GM13977 (cell line): ENCODE data around the gene SPTBN5.
"Not testable (repeated sequence)": the region's sequence is repeated elsewhere in the genome, so short reads cannot be mapped to it uniquely, and the experiment has no call there.

ENCODE experiments used
- DNase-seq: peaks from one replicate; pipeline ENCODE4 v3.0.0; 2012; ENCODE audit warnings: low spot score
- in situ Hi-C: fragments of 300-500 bp; cut with MboI; formaldehyde crosslinking; loops from one replicate; pipeline ENCODE4 v1.12.0; 2022; ENCODE audit warnings: low sequenced_read_pairs, low pct_unique_long_range_greater_than_20kb, mixed read lengths, inconsistent platforms; ENCODE audit not compliant: unreplicated experiment
- TF ChIP-seq, protein P1 (sequence below): IDR thresholded peaks from 2 replicates; pipeline ENCODE4 v1.5.1; 2012; ENCODE audit warnings: mild to moderate bottlenecking, control low read depth; ENCODE audit not compliant: insufficient read depth; ENCODE audit errors: extremely low read depth, missing control alignments

The SPTBN5 gene

GRCh38 chr15:41832875-41833274, 61.0 kb downstream of the SPTBN5 start:
- TF ChIP-seq, protein P1, sequence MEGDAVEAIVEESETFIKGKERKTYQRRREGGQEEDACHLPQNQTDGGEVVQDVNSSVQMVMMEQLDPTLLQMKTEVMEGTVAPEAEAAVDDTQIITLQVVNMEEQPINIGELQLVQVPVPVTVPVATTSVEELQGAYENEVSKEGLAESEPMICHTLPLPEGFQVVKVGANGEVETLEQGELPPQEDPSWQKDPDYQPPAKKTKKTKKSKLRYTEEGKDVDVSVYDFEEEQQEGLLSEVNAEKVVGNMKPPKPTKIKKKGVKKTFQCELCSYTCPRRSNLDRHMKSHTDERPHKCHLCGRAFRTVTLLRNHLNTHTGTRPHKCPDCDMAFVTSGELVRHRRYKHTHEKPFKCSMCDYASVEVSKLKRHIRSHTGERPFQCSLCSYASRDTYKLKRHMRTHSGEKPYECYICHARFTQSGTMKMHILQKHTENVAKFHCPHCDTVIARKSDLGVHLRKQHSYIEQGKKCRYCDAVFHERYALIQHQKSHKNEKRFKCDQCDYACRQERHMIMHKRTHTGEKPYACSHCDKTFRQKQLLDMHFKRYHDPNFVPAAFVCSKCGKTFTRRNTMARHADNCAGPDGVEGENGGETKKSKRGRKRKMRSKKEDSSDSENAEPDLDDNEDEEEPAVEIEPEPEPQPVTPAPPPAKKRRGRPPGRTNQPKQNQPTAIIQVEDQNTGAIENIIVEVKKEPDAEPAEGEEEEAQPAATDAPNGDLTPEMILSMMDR, result no peak
- in situ Hi-C loops, result no loop called here
- no peak for DNase-seq

DNA sequence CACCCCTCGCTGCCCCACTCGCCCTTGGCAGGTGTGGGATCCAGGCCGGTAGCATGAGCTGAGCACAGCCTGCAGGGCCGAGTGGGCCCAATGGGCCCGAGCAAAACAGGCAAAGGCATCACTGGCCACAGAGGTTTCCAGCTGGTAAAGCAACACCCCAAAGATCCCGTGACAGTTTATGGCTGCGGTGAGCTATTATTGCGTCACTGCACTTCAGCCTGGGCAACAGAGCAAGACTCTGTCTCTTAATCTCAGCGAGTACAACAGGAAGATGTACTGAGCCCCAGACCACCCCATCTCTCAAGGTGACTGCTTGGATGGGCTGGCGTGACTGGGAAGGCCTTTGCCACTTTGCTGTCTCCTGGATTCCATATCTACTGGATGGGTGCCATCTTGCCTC, 61.6 kb downstream of the SPTBN5 start:
- DNase-seq, result no peak
- TF ChIP-seq, protein P1, result no peak
- in situ Hi-C loops, result no loop called here

DNA sequence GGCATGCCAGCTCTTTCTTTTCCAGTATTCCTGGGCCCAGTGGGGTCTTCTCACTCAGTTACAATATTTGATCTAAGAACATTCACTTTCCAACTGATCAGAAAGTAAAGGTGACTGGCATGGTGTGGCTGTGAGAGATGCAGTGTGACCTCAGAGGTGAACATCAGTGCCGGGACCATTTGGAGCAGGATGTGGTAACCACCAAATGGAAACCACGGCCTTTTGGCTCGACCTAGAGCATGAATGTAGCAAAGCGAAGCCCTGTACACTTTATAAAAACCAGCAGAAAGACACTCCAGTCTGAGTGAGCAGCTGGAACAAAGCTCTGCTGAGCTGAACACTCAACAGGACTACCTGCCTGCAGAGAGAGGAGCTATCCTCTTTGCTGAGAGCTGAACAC, 62.6 kb downstream of the SPTBN5 start:
- in situ Hi-C loops, DNase-seq: not testable (repeated sequence)

GRCh38 chr15:41829959-41830646, 63.8 kb downstream of the SPTBN5 start:
- in situ Hi-C loops, result no loop called here
- DNase-seq, result no peak
- TF ChIP-seq, protein P1, result no peak

- in situ Hi-C loops, result no loop called here
- no peak for DNase-seq
- TF ChIP-seq, protein P1, result no peak
Observed at GRCh38 chr15:41828807-41829141, 65.1 kb downstream of the SPTBN5 start.

GRCh38 chr15:41827880-41828806, 65.7 kb downstream of the SPTBN5 start, which contains the start of gene JMJD7:
Gene JMJD7, plus strand, starts transcription at chr15:41828092. Its CDS starts 33 bp downstream, at chr15:41828125.
- peak; percentile 100 for DNase-seq
- in situ Hi-C loops, result no loop called here
- TF ChIP-seq, protein P1, result no peak
